ENCODE data around the gene MAPK11.
A peak's percentile ranks its signal among the peaks of the same experiment; 100 is the strongest.
"Not testable (repeated sequence)": the region's sequence is repeated elsewhere in the genome, so short reads cannot be mapped to it uniquely, and the experiment has no call there.

The MAPK11 gene

GRCh38 chr22:50275181-50276055, 5.2 kb upstream of the MAPK11 start:
- Histone ChIP-seq H3K36me3 (ENCODE audit: insufficient read depth, low read length) (peaks cover 4% of the 10 kb centered on the region; the same call in 1 of the 2 replicates), H3K27ac (ENCODE audit: low read depth, low read length) (no peak overlapping the region)

GRCh38 chr22:50274771-50275170, 4.6 kb upstream of the MAPK11 start:
- Histone ChIP-seq H3K36me3 (ENCODE audit: insufficient read depth, low read length) (peaks cover 4% of the 10 kb centered on the region; the same call in 1 of the 2 replicates), H3K4me1 (ENCODE audit: control insufficient read depth, insufficient read depth, low read length, unreplicated experiment) (peaks cover 7% of the 10 kb centered on the region), H2AFZ (ENCODE audit: low read length, unreplicated experiment) (no peak overlapping the region), H3K27me3 (ENCODE audit: insufficient read depth, low read length) (no peaks in the 10 kb centered on the region), H3K27ac (ENCODE audit: low read depth, low read length) (no peak overlapping the region), H3K4me3 (ENCODE audit: low read depth, low read length) (no peak overlapping the region), H3K79me2 (ENCODE audit: control insufficient read depth, insufficient read depth, low read length, unreplicated experiment) (no peaks in the 10 kb centered on the region)

More at GRCh38 chr22:50275181-50276055, 5.2 kb upstream of the MAPK11 start:
- no peak overlapping the region for H3K4me3 ChIP-seq (ENCODE audit: low read depth, low read length)
- no peaks in the 10 kb centered on the region for H3K27me3 ChIP-seq (ENCODE audit: insufficient read depth, low read length)
- peaks cover 7% of the 10 kb centered on the region for H3K4me1 ChIP-seq (ENCODE audit: control insufficient read depth, insufficient read depth, low read length, unreplicated experiment)
- no peak overlapping the region for H2AFZ ChIP-seq (ENCODE audit: low read length, unreplicated experiment)
- no peaks in the 10 kb centered on the region for H3K79me2 ChIP-seq (ENCODE audit: control insufficient read depth, insufficient read depth, low read length, unreplicated experiment)

GRCh38 chr22:50274311-50274710, 4.1 kb upstream of the MAPK11 start:
- no peaks in the 10 kb centered on the region for H3K79me2 ChIP-seq (ENCODE audit: control insufficient read depth, insufficient read depth, low read length, unreplicated experiment)
- no peak overlapping the region for H3K27ac ChIP-seq (ENCODE audit: low read depth, low read length)
- no peaks in the 10 kb centered on the region for H3K27me3 ChIP-seq (ENCODE audit: insufficient read depth, low read length)
- peaks cover 4% of the 10 kb centered on the region; the same call in 1 of the 2 replicates for H3K36me3 ChIP-seq (ENCODE audit: insufficient read depth, low read length)
- H2AFZ ChIP-seq (ENCODE audit: low read length, unreplicated experiment) = no peak overlapping the region
- no peak overlapping the region for H3K4me3 ChIP-seq (ENCODE audit: low read depth, low read length)
- H3K4me1 ChIP-seq (ENCODE audit: control insufficient read depth, insufficient read depth, low read length, unreplicated experiment) = peaks cover 7% of the 10 kb centered on the region

GRCh38 chr22:50273781-50274180, 3.6 kb upstream of the MAPK11 start:
- H3K27me3 ChIP-seq (ENCODE audit: insufficient read depth, low read length); H3K27ac ChIP-seq (ENCODE audit: low read depth, low read length); H3K36me3 ChIP-seq (ENCODE audit: insufficient read depth, low read length); H2AFZ ChIP-seq (ENCODE audit: low read length, unreplicated experiment); H3K79me2 ChIP-seq (ENCODE audit: control insufficient read depth, insufficient read depth, low read length, unreplicated experiment); H3K4me3 ChIP-seq (ENCODE audit: low read depth, low read length): not testable (repeated sequence)
- peaks cover 11% of the 10 kb centered on the region for H3K4me1 ChIP-seq (ENCODE audit: control insufficient read depth, insufficient read depth, low read length, unreplicated experiment)

- H3K27me3 ChIP-seq (ENCODE audit: insufficient read depth, low read length); H2AFZ ChIP-seq (ENCODE audit: low read length, unreplicated experiment); H3K79me2 ChIP-seq (ENCODE audit: control insufficient read depth, insufficient read depth, low read length, unreplicated experiment); H3K27ac ChIP-seq (ENCODE audit: low read depth, low read length); H3K36me3 ChIP-seq (ENCODE audit: insufficient read depth, low read length); H3K4me3 ChIP-seq (ENCODE audit: low read depth, low read length): not testable (repeated sequence)
- H3K4me1 ChIP-seq (ENCODE audit: control insufficient read depth, insufficient read depth, low read length, unreplicated experiment) = peaks cover 15% of the 10 kb centered on the region
Observed at GRCh38 chr22:50273352-50273751, 3.2 kb upstream of the MAPK11 start.

GRCh38 chr22:50272044-50272802, 2.0 kb upstream of the MAPK11 start:
- H3K27ac ChIP-seq (ENCODE audit: low read depth, low read length) = no peak overlapping the region
- no peaks in the 10 kb centered on the region for H3K27me3 ChIP-seq (ENCODE audit: insufficient read depth, low read length)
- no peak overlapping the region for H3K4me3 ChIP-seq (ENCODE audit: low read depth, low read length)
- peaks cover 20% of the 10 kb centered on the region for H3K4me1 ChIP-seq (ENCODE audit: control insufficient read depth, insufficient read depth, low read length, unreplicated experiment)
- no peaks in the 10 kb centered on the region; the same call in 1 of the 2 replicates for H3K36me3 ChIP-seq (ENCODE audit: insufficient read depth, low read length)
- no peaks in the 10 kb centered on the region for H3K79me2 ChIP-seq (ENCODE audit: control insufficient read depth, insufficient read depth, low read length, unreplicated experiment)
- no peak overlapping the region for H2AFZ ChIP-seq (ENCODE audit: low read length, unreplicated experiment)

- no peaks in the 10 kb centered on the region; the same call in 1 of the 2 replicates for H3K36me3 ChIP-seq (ENCODE audit: insufficient read depth, low read length)
- H3K4me1 ChIP-seq (ENCODE audit: control insufficient read depth, insufficient read depth, low read length, unreplicated experiment) = peaks cover 20% of the 10 kb centered on the region
- H2AFZ ChIP-seq (ENCODE audit: low read length, unreplicated experiment) = no peak overlapping the region
- H3K4me3 ChIP-seq (ENCODE audit: low read depth, low read length) = peak overlapping the region; percentile 78
- H3K27me3 ChIP-seq (ENCODE audit: insufficient read depth, low read length) = no peaks in the 10 kb centered on the region
- no peak overlapping the region for H3K27ac ChIP-seq (ENCODE audit: low read depth, low read length)
- H3K79me2 ChIP-seq (ENCODE audit: control insufficient read depth, insufficient read depth, low read length, unreplicated experiment) = no peaks in the 10 kb centered on the region
Observed at GRCh38 chr22:50271519-50271970, 1.4 kb upstream of the MAPK11 start.

- Histone ChIP-seq H3K27me3 (ENCODE audit: insufficient read depth, low read length) (no peaks in the 10 kb centered on the region), H3K36me3 (ENCODE audit: insufficient read depth, low read length) (no peaks in the 10 kb centered on the region), H3K4me1 (ENCODE audit: control insufficient read depth, insufficient read depth, low read length, unreplicated experiment) (peaks cover 20% of the 10 kb centered on the region), H3K4me3 (ENCODE audit: low read depth, low read length) (peak overlapping the region; percentile 78), H2AFZ (ENCODE audit: low read length, unreplicated experiment) (no peak overlapping the region), H3K27ac (ENCODE audit: low read depth, low read length) (no peak overlapping the region), H3K79me2 (ENCODE audit: control insufficient read depth, insufficient read depth, low read length, unreplicated experiment) (no peaks in the 10 kb centered on the region)
Observed at GRCh38 chr22:50270666-50271394, 650 bp upstream of the MAPK11 start.

- H3K27ac ChIP-seq (ENCODE audit: low read depth, low read length) = no peak overlapping the region
- H3K79me2 ChIP-seq (ENCODE audit: control insufficient read depth, insufficient read depth, low read length, unreplicated experiment) = no peaks in the 10 kb centered on the region
- peaks cover 20% of the 10 kb centered on the region for H3K4me1 ChIP-seq (ENCODE audit: control insufficient read depth, insufficient read depth, low read length, unreplicated experiment)
- peak overlapping the region; percentile 73 for H3K4me3 ChIP-seq (ENCODE audit: low read depth, low read length)
- H2AFZ ChIP-seq (ENCODE audit: low read length, unreplicated experiment) = peak overlapping the region; percentile 50
- no peaks in the 10 kb centered on the region for H3K36me3 ChIP-seq (ENCODE audit: insufficient read depth, low read length)
- H3K27me3 ChIP-seq (ENCODE audit: insufficient read depth, low read length) = no peaks in the 10 kb centered on the region
Observed at GRCh38 chr22:50269573-50269969, 609 bp downstream of the MAPK11 start.

- H2AFZ ChIP-seq (ENCODE audit: low read length, unreplicated experiment) = no peak overlapping the region
- no peaks in the 10 kb centered on the region for H3K27me3 ChIP-seq (ENCODE audit: insufficient read depth, low read length)
- H3K4me3 ChIP-seq (ENCODE audit: low read depth, low read length) = no peak overlapping the region; the same call in 1 of the 2 replicates
- no peaks in the 10 kb centered on the region for H3K36me3 ChIP-seq (ENCODE audit: insufficient read depth, low read length)
- H3K79me2 ChIP-seq (ENCODE audit: control insufficient read depth, insufficient read depth, low read length, unreplicated experiment) = no peaks in the 10 kb centered on the region
- no peak overlapping the region for H3K27ac ChIP-seq (ENCODE audit: low read depth, low read length)
- peaks cover 20% of the 10 kb centered on the region for H3K4me1 ChIP-seq (ENCODE audit: control insufficient read depth, insufficient read depth, low read length, unreplicated experiment)
Observed at GRCh38 chr22:50268655-50269113, 1.5 kb downstream of the MAPK11 start.

Measured in ACC112 (cell line).